ENCODE results near the gene PRRX2. TPM values are rescaled to one million over a fixed set of nuclear protein-coding genes. Genes with fewer than 3 reads are reported as not detected.

PRRX2 gene
- polyA plus RNA-seq, 1 donor from 2014 or later: not detected

GRCh38 chr9:129688285-129689043, 23.0 kb downstream of the PRRX2 start:
- H3K27ac Mint-ChIP-seq: no peak overlapping the region
- no peak overlapping the region for H3K4me3 Mint-ChIP-seq
- peaks cover 0 to 3% (median 0%) of the 10 kb centered on the region in 3 donors for H3K4me1 Mint-ChIP-seq
- peaks cover 2% of the 10 kb centered on the region for H3K27me3 Mint-ChIP-seq
- H3K9me3 Mint-ChIP-seq: peaks cover 0 to 5% (median 2%) of the 10 kb centered on the region in 3 donors
- H3K36me3 Mint-ChIP-seq: no peaks in the 10 kb centered on the region

GRCh38 chr9:129692534-129692933, 27.1 kb downstream of the PRRX2 start:
- Mint-ChIP-seq H3K36me3 (no peaks in the 10 kb centered on the region), H3K27ac (no peak overlapping the region), H3K4me3 (no peak overlapping the region), H3K4me1 (peaks cover 0 to 2% (median 2%) of the 10 kb centered on the region in 3 donors), H3K9me3 (peaks cover 0 to 5% (median 2%) of the 10 kb centered on the region in 3 donors), H3K27me3 (peaks cover 25% of the 10 kb centered on the region)

GRCh38 chr9:129693741-129694140, 28.3 kb downstream of the PRRX2 start:
- Mint-ChIP-seq H3K9me3 (peaks cover 0 to 5% (median 2%) of the 10 kb centered on the region in 3 donors), H3K27me3 (peaks cover 26% of the 10 kb centered on the region), H3K27ac (no peak overlapping the region), H3K4me1 (peaks cover 0 to 2% (median 2%) of the 10 kb centered on the region in 3 donors), H3K4me3 (no peak overlapping the region), H3K36me3 (no peaks in the 10 kb centered on the region)

GRCh38 chr9:129694243-129694646, 28.8 kb downstream of the PRRX2 start:
- H3K27ac Mint-ChIP-seq: peak overlapping the region in 1 of 3 donors; percentile 59
- H3K36me3 Mint-ChIP-seq: no peaks in the 10 kb centered on the region
- peaks cover 0 to 5% (median 2%) of the 10 kb centered on the region in 3 donors for H3K9me3 Mint-ChIP-seq

GRCh38 chr9:129695870-129696269, 30.4 kb downstream of the PRRX2 start:
- Mint-ChIP-seq H3K4me3 (no peak overlapping the region), H3K27me3 (peaks cover 36% of the 10 kb centered on the region), H3K36me3 (no peaks in the 10 kb centered on the region), H3K27ac (no peak overlapping the region), H3K9me3 (peaks cover 0 to 5% (median 2%) of the 10 kb centered on the region in 3 donors), H3K4me1 (peaks cover 0 to 2% (median 2%) of the 10 kb centered on the region in 3 donors)

More at GRCh38 chr9:129694243-129694646, 28.8 kb downstream of the PRRX2 start:
- Mint-ChIP-seq H3K4me1 (peaks cover 0 to 2% (median 2%) of the 10 kb centered on the region in 3 donors), H3K27me3 (peaks cover 28% of the 10 kb centered on the region), H3K4me3 (no peak overlapping the region)

GRCh38 chr9:129696944-129697655, 31.7 kb downstream of the PRRX2 start:
- H3K4me1 Mint-ChIP-seq: peaks cover 0 to 2% (median 2%) of the 10 kb centered on the region in 3 donors
- peaks cover 0 to 5% (median 0%) of the 10 kb centered on the region in 3 donors for H3K9me3 Mint-ChIP-seq
- peaks cover 38% of the 10 kb centered on the region for H3K27me3 Mint-ChIP-seq
- H3K4me3 Mint-ChIP-seq: peak overlapping the region in 2 of 4 donors; percentile 12 to 52
- H3K27ac Mint-ChIP-seq: no peak overlapping the region
- no peaks in the 10 kb centered on the region for H3K36me3 Mint-ChIP-seq

GRCh38 chr9:129697656-129698253, 32.3 kb downstream of the PRRX2 start:
- no peak overlapping the region for H3K4me3 Mint-ChIP-seq
- H3K4me1 Mint-ChIP-seq: peaks cover 0 to 2% (median 2%) of the 10 kb centered on the region in 3 donors
- no peaks in the 10 kb centered on the region for H3K36me3 Mint-ChIP-seq
- H3K27me3 Mint-ChIP-seq: peaks cover 36% of the 10 kb centered on the region
- H3K9me3 Mint-ChIP-seq: no peaks in the 10 kb centered on the region
- no peak overlapping the region for H3K27ac Mint-ChIP-seq

GRCh38 chr9:129698254-129698757, 32.9 kb downstream of the PRRX2 start:
- Mint-ChIP-seq H3K4me1 (peaks cover 0 to 2% (median 2%) of the 10 kb centered on the region in 3 donors), H3K36me3 (no peaks in the 10 kb centered on the region), H3K27ac (no peak overlapping the region), H3K4me3 (no peak overlapping the region), H3K9me3 (no peaks in the 10 kb centered on the region), H3K27me3 (peaks cover 36% of the 10 kb centered on the region)

GRCh38 chr9:129701054-129701453, 35.6 kb downstream of the PRRX2 start:
- no peaks in the 10 kb centered on the region for H3K9me3 Mint-ChIP-seq

GRCh38 chr9:129701549-129701948, 36.1 kb downstream of the PRRX2 start:
- H3K4me3 Mint-ChIP-seq: no peak overlapping the region
- no peaks in the 10 kb centered on the region for H3K36me3 Mint-ChIP-seq
- no peak overlapping the region for H3K27ac Mint-ChIP-seq
- no peaks in the 10 kb centered on the region for H3K9me3 Mint-ChIP-seq
- peaks cover 0 to 2% (median 2%) of the 10 kb centered on the region in 3 donors for H3K4me1 Mint-ChIP-seq
- H3K27me3 Mint-ChIP-seq: peaks cover 23% of the 10 kb centered on the region

More at GRCh38 chr9:129701054-129701453, 35.6 kb downstream of the PRRX2 start:
- no peaks in the 10 kb centered on the region for H3K36me3 Mint-ChIP-seq
- peaks cover 23% of the 10 kb centered on the region for H3K27me3 Mint-ChIP-seq
- H3K27ac Mint-ChIP-seq: no peak overlapping the region
- H3K4me1 Mint-ChIP-seq: peaks cover 0 to 2% (median 2%) of the 10 kb centered on the region in 3 donors
- H3K4me3 Mint-ChIP-seq: no peak overlapping the region

GRCh38 chr9:129702589-129703520, 37.4 kb downstream of the PRRX2 start:
- H3K4me3 Mint-ChIP-seq: no peak overlapping the region
- H3K27ac Mint-ChIP-seq: no peak overlapping the region
- no peaks in the 10 kb centered on the region for H3K36me3 Mint-ChIP-seq
- H3K9me3 Mint-ChIP-seq: no peaks in the 10 kb centered on the region
- H3K4me1 Mint-ChIP-seq: no peaks in the 10 kb centered on the region
- peaks cover 19% of the 10 kb centered on the region for H3K27me3 Mint-ChIP-seq

- no peaks in the 10 kb centered on the region for H3K36me3 Mint-ChIP-seq
- peaks cover 0 to 2% (median 0%) of the 10 kb centered on the region in 3 donors for H3K4me1 Mint-ChIP-seq
- H3K4me3 Mint-ChIP-seq: no peak overlapping the region
- no peak overlapping the region for H3K27ac Mint-ChIP-seq
- H3K9me3 Mint-ChIP-seq: no peaks in the 10 kb centered on the region
- H3K27me3 Mint-ChIP-seq: peaks cover 18% of the 10 kb centered on the region
These were observed 38.4 kb downstream of the PRRX2 start for GRCh38 chr9:129703667-129704355.

- no peak overlapping the region for H3K4me3 Mint-ChIP-seq
- peaks cover 11% of the 10 kb centered on the region for H3K27me3 Mint-ChIP-seq
- H3K27ac Mint-ChIP-seq: no peak overlapping the region
- H3K4me1 Mint-ChIP-seq: peaks cover 0 to 2% (median 0%) of the 10 kb centered on the region in 3 donors
- no peaks in the 10 kb centered on the region for H3K36me3 Mint-ChIP-seq
- H3K9me3 Mint-ChIP-seq: no peaks in the 10 kb centered on the region
These were observed 39.4 kb downstream of the PRRX2 start for GRCh38 chr9:129704807-129705206.
